Muscle of leg (tissue), 11 donors: Measurements from ENCODE around the gene NCOA3. TPM values are rescaled to one million over a fixed set of nuclear protein-coding genes. Genes with fewer than 3 reads are reported as not detected.

Source experiments
- DNase-seq: peaks from one replicate; pipeline ENCODE4 v3.0.0; 2013
- H3K27ac ChIP-seq: one replicate; pipeline ENCODE4 v1.5.1; 2013; ENCODE audit warnings: mild to moderate bottlenecking, low read length, control low read depth
- H3K27me3 ChIP-seq: one replicate; pipeline ENCODE4 v1.6.1; 2013; ENCODE audit warnings: low read length; ENCODE audit not compliant: control insufficient read depth, insufficient read depth
- H3K36me3 ChIP-seq: one replicate; pipeline ENCODE4 v1.6.1; 2013; ENCODE audit warnings: low read length; ENCODE audit not compliant: control insufficient read depth, insufficient read depth
- H3K4me1 ChIP-seq: one replicate; pipeline ENCODE4 v1.6.1; 2013; ENCODE audit warnings: low read length; ENCODE audit not compliant: control insufficient read depth, insufficient read depth
- H3K4me3 ChIP-seq: one replicate; pipeline ENCODE4 v1.5.1; 2013; ENCODE audit warnings: low read length, control low read depth
- H3K9me3 ChIP-seq: replicated peaks from 2 replicates; pipeline ENCODE4 v1.6.1; 2013; ENCODE audit warnings: low read depth, low read length; ENCODE audit not compliant: control insufficient read depth
- WGBS: methylation state at CpG from one replicate; pipeline ENCODE4 v1.1.5; 2013; ENCODE audit warnings: missing lambda C conversion rate; ENCODE audit not compliant: insufficient coverage; 5-methylcytosine and 5-hydroxymethylcytosine counted together
- polyA plus RNA-seq, 8 donors: library from polyadenylated mRNA; unstranded; fragments of 120-200 nt; gene quantifications; one replicate each; pipeline versions ENCODE4 v1.2.1 to v1.2.3, GENCODE V29; 2013; ENCODE audit warnings: inconsistent platforms in 1 of 8, low replicate concordance in 1 of 8; ENCODE audit not compliant: insufficient read length in 8 of 8, insufficient read depth in 1 of 8
- total RNA-seq: library from RNA; stranded (reverse); fragments of 120-200 nt; gene quantifications from one replicate; pipeline ENCODE4 v1.2.4, GENCODE V29; 2013

NCOA3 gene
- total and polyA plus RNA-seq, 9 donors: 11.0 to 19.1 (median 14.2) TPM

DNA sequence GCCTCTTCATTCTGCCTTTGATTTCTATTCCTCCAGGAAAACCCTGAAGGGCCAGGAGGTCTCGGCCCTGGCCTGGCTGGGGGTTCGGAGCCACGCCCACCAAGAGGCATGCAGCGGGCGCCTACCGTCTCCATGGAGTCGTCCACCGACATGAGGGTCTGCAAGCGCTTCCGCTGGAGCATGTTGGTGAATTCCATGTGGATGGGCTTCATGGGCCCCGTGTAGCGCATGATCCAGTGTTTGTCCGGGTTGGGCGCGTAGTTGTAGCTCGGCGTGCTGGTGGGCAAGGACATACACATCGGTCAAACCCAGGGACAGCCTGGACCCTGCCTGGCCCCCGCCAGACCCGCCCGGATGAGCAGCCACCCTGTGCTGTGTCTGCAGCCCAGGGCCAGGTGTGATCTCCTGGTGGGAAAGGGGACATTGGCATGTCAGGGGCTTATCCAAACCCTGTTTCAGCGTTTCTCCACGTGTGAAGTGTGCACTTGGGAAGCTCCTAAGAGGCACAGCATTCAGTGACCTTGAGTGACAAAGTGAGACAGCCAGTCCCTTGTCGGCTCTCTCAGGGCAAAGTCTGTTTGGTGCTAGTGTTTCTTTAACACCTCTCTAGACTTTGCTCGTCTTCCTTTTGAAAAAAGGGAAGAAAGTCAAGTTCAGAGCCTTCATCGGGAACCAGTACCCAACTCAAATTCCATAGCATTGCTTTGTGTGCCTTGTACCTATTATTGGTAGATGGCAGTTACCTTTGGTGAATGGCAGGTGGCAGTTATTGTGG is 182.8 kb downstream of the NCOA3 start:
- peaks cover 2% of the 10 kb centered on the region for H3K27me3 ChIP-seq
- peaks cover 26% of the 10 kb centered on the region for H3K4me1 ChIP-seq
- no peak overlapping the region for H3K27ac ChIP-seq
- no peak overlapping the region for H3K4me3 ChIP-seq
- no peaks in the 10 kb centered on the region for H3K9me3 ChIP-seq
- 91% methylated on average over 23 of the region's 26 CpGs for WGBS
- H3K36me3 ChIP-seq: peaks cover 5% of the 10 kb centered on the region
- DNase-seq: no peak

- H3K27me3 ChIP-seq: peaks cover 4% of the 10 kb centered on the region
- H3K4me1 ChIP-seq: peaks cover 26% of the 10 kb centered on the region
- H3K27ac ChIP-seq: peak overlapping the region; percentile 55
- H3K36me3 ChIP-seq: peaks cover 9% of the 10 kb centered on the region
- peaks cover 18% of the 10 kb centered on the region for H3K9me3 ChIP-seq
- no peak overlapping the region for H3K4me3 ChIP-seq
- peak; percentile 86 for DNase-seq
- 51% methylated on average over 14 of the region's 14 CpGs for WGBS
Observed at GRCh38 chr20:47686545-47686944, 184.9 kb downstream of the NCOA3 start.

DNA sequence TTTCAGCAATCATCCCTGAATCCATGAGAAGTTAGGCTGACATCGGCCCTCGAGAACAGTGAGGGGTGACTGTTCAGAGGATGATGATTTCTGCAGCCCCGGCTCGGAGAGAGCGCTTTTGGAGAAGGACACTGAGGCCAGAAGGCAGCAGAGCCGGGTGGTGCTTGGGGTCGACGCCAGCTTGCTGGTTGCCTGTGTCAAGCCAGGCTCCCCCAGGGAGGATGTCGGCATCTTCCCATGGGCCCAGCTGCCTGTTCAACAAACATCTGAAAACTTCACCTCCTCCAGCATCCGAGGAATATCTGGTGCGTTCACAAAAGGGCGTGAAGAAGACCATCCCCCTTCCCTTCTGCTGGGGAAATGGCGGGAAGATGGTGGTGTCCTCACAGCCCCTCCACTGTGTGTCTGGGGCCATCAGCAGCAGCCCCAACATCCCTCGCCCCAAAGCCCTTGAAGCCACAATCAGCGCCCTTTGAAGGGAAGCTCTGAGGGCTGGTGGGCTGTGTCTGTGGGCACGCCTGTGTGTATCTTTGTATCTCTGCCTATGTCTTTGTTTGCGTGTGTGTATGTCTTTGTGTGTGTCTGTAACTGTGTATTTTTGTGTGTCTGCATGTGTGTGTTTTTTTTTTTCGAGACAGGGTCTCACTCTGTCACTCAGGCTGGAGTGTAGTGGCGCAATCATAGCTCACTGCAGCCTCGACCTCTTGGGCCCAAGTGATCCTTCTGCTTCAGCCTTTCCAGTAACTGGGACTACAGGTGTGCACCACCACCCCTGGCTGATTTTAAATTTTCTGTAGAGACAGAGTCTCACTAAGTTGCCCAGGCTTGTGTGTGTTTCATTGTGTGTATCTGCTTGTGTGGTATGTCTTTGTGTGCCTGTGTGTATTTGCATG is 185.7 kb downstream of the NCOA3 start:
- DNase-seq: no peak
- no peak overlapping the region for H3K4me3 ChIP-seq
- peaks cover 4% of the 10 kb centered on the region for H3K27me3 ChIP-seq
- peak overlapping the region; percentile 51 for H3K27ac ChIP-seq
- H3K4me1 ChIP-seq: peaks cover 19% of the 10 kb centered on the region
- 59% methylated on average over 12 of the region's 20 CpGs for WGBS
- peaks cover 9% of the 10 kb centered on the region for H3K36me3 ChIP-seq
- H3K9me3 ChIP-seq: peaks cover 25% of the 10 kb centered on the region

DNA sequence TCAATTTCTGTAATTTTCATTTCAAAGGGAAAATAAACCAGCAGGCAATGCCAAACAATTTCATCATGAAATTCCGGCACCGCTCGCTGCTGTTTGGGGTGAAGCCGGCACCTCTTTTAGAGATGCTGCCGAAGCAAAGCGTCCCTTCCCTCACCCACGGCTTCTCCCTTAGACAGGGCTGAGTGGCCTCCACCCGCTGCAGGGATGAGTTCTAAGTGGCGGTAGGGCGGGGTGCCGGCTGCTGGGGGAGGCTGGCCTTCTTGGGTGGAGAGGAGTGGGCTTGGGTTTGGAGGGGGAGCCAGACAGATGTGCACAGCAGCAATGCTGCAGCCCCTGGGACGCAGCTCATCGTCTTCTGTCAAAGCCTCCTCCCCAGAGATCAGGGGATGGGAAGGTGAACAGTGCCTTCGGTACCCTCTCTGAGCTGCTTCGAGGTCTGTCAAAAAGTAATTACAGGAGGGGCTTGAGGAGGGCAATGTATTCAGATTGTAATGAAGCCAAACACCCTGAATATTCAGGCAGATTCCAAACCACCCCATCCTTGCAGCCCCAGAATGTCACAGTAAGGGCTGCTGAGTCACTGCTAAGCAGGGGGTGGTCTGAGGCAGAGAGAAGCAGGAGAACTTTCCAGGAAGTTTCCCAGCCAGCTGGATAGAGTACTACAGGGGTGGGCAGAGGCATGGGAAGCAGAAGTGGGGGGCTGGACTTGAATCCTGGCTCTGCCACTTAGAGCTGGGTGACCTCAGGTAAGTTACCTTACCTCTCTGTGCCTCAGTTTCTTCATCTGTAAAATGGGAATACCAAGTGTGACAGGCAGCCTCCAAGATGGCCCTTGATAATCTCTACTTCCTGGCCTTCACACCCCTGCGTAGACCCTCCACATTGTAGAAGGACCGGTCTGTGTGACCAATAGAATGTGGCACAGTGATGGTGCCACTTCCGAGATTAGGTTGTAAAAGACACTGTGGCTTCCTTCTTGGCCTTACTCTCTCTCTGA is 187.0 kb downstream of the NCOA3 start:
- H3K27ac ChIP-seq: no peak overlapping the region
- peaks cover 4% of the 10 kb centered on the region for H3K27me3 ChIP-seq
- no peak for DNase-seq
- H3K9me3 ChIP-seq: peaks cover 35% of the 10 kb centered on the region
- no peak overlapping the region for H3K4me3 ChIP-seq
- H3K36me3 ChIP-seq: peaks cover 9% of the 10 kb centered on the region
- WGBS: 99% methylated on average over 9 of the region's 18 CpGs
- peaks cover 12% of the 10 kb centered on the region for H3K4me1 ChIP-seq

DNA sequence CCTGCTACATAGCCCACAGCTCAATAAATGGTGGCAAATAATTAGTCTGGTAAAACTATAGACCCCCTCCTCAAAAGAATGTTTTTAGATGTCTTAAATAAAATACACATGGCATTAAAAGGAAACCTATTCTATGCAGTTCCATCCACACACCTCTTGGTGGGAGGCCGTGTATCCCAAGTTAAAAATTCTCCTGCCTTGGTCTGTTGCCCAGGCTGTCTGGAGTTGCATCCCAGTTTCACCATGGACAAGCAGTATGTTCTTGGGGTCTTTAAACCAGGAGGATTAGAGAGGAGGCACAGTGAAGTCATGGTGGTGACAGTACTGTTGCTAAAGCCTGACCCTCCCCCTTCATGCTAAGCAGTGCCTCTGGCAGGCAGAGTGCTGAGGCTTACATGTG is 188.0 kb downstream of the NCOA3 start:
- no CpG with 5 or more reads among the region's 1 CpG for WGBS

GRCh38 chr20:47691625-47692024 is 189.9 kb downstream of the NCOA3 start:
- no peak for DNase-seq
- Histone ChIP-seq H3K4me1 (peaks cover 4% of the 10 kb centered on the region), H3K9me3 (peaks cover 39% of the 10 kb centered on the region), H3K27ac (no peak overlapping the region), H3K4me3 (no peak overlapping the region), H3K27me3 (peaks cover 4% of the 10 kb centered on the region), H3K36me3 (peaks cover 9% of the 10 kb centered on the region)

More for the DNA sequence above, 188.0 kb downstream of the NCOA3 start:
- no peak for DNase-seq
- no peak overlapping the region for H3K4me3 ChIP-seq
- H3K27me3 ChIP-seq: peaks cover 4% of the 10 kb centered on the region
- peaks cover 12% of the 10 kb centered on the region for H3K4me1 ChIP-seq
- no peak overlapping the region for H3K27ac ChIP-seq
- peaks cover 39% of the 10 kb centered on the region for H3K9me3 ChIP-seq
- H3K36me3 ChIP-seq: peaks cover 9% of the 10 kb centered on the region

GRCh38 chr20:47694021-47694818 is 192.5 kb downstream of the NCOA3 start:
- Histone ChIP-seq H3K4me1 (no peaks in the 10 kb centered on the region), H3K9me3 (peaks cover 39% of the 10 kb centered on the region), H3K4me3 (no peak overlapping the region), H3K36me3 (peaks cover 4% of the 10 kb centered on the region), H3K27me3 (peaks cover 4% of the 10 kb centered on the region), H3K27ac (no peak overlapping the region)
- 93% methylated on average over 21 of the region's 21 CpGs for WGBS
- no peak for DNase-seq

DNA sequence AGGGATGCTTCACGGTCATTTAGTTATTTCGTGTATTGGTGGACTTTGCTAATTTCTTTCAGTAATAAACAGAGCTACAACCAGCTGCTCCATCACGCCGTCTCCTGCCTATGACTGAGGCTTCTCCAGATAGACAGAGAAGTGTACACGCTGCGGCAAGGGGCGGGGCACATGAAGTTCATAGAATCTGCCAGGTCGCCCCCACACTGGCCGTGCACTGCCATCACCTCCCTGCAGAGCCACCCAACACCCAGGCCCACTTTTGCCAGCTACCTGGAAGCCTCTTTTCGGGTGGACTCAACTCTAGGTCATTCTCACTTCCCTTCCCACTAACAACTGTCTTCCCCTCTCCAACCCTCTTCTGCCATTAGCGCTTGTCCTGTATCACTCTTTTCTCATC is 195.2 kb downstream of the NCOA3 start:
- Histone ChIP-seq H3K27me3 (no peaks in the 10 kb centered on the region), H3K9me3 (peaks cover 18% of the 10 kb centered on the region), H3K4me3 (no peak overlapping the region), H3K4me1 (peaks cover 5% of the 10 kb centered on the region), H3K27ac (no peak overlapping the region), H3K36me3 (no peaks in the 10 kb centered on the region)
- no peak for DNase-seq
- WGBS: 99% methylated on average over 6 of the region's 11 CpGs

DNA sequence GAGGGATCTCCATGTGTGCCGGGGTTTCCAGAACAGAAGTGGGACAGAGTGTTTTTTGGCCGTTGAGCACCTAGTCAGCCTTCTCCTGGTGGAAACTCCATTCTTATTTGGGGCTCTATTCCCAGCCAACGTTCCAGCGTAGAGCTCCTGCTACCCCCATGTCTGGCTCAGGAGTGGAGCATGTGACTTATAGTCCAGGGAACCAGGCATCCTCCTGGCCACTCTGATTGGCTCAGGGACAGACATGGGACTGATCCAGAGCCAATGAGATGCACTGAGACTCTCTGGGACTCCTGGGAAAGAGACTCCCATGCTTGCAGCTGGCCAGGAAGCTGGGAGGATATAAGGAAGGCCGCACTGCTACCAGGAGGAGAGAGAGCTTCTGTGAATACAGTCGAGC is 196.5 kb downstream of the NCOA3 start:
- Histone ChIP-seq H3K4me1 (peaks cover 5% of the 10 kb centered on the region), H3K36me3 (no peaks in the 10 kb centered on the region), H3K27ac (no peak overlapping the region), H3K9me3 (peaks cover 7% of the 10 kb centered on the region), H3K27me3 (no peaks in the 10 kb centered on the region), H3K4me3 (no peak overlapping the region)
- no peak for DNase-seq
- 88% methylated on average over 5 of the region's 6 CpGs for WGBS
